ENCODE results near the gene ITGA4. TPM values are rescaled to one million over a fixed set of nuclear protein-coding genes. Genes with fewer than 3 reads are reported as not detected.
A peak's percentile ranks its signal among the peaks of the same experiment; 100 is the strongest.

ITGA4 gene
- total RNA-seq, 1 experiment from 2014 or later, result 4.6 TPM

DNA sequence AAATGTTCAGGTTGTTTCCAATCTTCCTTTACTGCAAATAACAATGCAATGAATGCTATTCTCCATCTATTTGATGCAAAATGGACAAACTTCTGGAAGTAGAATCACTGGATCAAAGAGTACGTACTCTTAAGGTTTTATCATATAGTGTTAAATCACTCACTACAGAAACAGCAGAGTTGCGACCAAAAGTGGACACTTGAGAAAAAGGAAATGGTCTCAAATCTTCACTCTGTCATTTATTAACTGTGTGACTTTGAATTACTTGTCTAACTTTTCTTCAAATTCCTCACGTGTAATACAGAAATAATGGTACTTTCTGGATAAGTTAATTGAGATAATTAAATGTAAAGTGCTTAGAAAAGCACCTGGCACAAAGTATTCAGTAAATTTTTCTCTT is 121.6 kb downstream of the ITGA4 start:
- Histone ChIP-seq H3K27me3 (replicated peaks; ENCODE audit: insufficient read depth, low read depth, low read length, poor library complexity) (no peaks in the 10 kb centered on the region), H3K4me3 (ENCODE audit: low read depth, low read length, poor library complexity, severe bottlenecking) (no peak overlapping the region), H3K4me1 (ENCODE audit: insufficient read depth, low read length, poor library complexity, severe bottlenecking) (peaks cover 10% of the 10 kb centered on the region), H3K36me3 (ENCODE audit: insufficient read depth, low read length, poor library complexity, severe bottlenecking) (no peaks in the 10 kb centered on the region), H3K27ac (ENCODE audit: low read depth, low read length, poor library complexity, severe bottlenecking) (no peak overlapping the region), H3K9me3 (ENCODE audit: low read depth, low read length, poor library complexity, severe bottlenecking) (no peaks in the 10 kb centered on the region)
- no peak for DNase-seq (ENCODE audit: low spot score)
- no TSS peak for BruUV-seq (replicated peaks)
- intact Hi-C loops (cut with micrococcal nuclease; ENCODE audit: unreplicated experiment), result loop anchor here (10.0 kb wide), 3 partner anchors 106 to 1454 kb away; partner anchors contain the start of gene NEUROD1
- TF ChIP-seq CTCF (conservative IDR thresholded peaks at IDR 0.05; ENCODE audit: low read depth, low read length) (no peak), EZH2 (IDR thresholded peaks at IDR 0.05; ENCODE audit: borderline replicate concordance, low read depth, low read length, poor library complexity, severe bottlenecking) (no peak)
- POLR2A ChIA-PET (ENCODE audit: low non-redundant PET), result no interaction called here
- CTCF ChIA-PET, result no interaction called here

DNA sequence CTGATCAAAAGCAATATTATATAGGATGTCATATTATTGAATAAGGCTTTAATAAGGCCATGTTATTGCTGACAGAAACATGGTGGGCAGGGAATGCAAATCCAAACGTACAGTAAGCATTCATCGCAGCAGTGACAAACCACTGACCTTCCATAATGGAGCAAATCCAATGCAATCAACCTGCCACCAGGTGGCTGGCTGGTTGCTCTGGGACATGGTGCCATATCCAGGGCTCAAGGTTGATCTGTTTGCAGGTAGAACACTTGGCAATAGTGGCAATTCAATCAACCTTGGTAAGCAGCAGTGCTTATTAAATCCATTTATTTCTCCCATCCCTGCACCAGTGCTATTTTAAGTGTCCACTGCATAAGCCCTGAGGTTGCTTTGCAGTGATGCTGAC is 124.3 kb downstream of the ITGA4 start:
- H3K27me3 ChIP-seq (replicated peaks; ENCODE audit: insufficient read depth, low read depth, low read length, poor library complexity), result no peaks in the 10 kb centered on the region
- H3K36me3 ChIP-seq (ENCODE audit: insufficient read depth, low read length, poor library complexity, severe bottlenecking), result no peaks in the 10 kb centered on the region
- ChIA-PET CTCF (no interaction called here), POLR2A (ENCODE audit: low non-redundant PET) (no interaction called here)
- DNase-seq (ENCODE audit: low spot score), result no peak
- no peak overlapping the region for H3K4me3 ChIP-seq (ENCODE audit: low read depth, low read length, poor library complexity, severe bottlenecking)
- TF ChIP-seq CTCF (conservative IDR thresholded peaks at IDR 0.05; ENCODE audit: low read depth, low read length), result 0 out of 2 replicates have a peak, but pooled peaks have one; percentile 17
- TF ChIP-seq EZH2 (IDR thresholded peaks at IDR 0.05; ENCODE audit: borderline replicate concordance, low read depth, low read length, poor library complexity, severe bottlenecking), result no peak
- H3K27ac ChIP-seq (ENCODE audit: low read depth, low read length, poor library complexity, severe bottlenecking), result no peak overlapping the region
- no peaks in the 10 kb centered on the region for H3K9me3 ChIP-seq (ENCODE audit: low read depth, low read length, poor library complexity, severe bottlenecking)
- no peaks in the 10 kb centered on the region for H3K4me1 ChIP-seq (ENCODE audit: insufficient read depth, low read length, poor library complexity, severe bottlenecking)
- BruUV-seq (replicated peaks), result no TSS peak
- intact Hi-C loops (cut with micrococcal nuclease; ENCODE audit: unreplicated experiment), result no loop called here

DNA sequence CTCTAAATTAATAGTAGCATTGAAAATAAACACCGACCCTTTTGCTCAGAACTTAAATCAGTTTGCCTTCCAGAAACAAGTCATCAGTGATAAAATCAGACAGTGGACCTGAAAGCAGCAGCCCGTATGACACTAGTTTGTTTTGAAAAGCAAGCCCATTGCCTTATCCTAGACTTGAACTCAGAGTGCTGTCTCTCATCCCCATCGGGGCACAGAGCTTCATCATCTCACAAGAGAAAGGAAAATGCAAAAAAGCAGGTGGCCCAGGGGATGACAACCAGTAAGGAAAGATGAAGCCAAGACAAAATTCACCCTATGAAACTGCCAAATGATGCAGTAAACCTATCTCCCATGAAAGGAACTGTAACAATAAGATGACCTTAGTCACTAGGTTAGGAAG is 128.5 kb downstream of the ITGA4 start:
- intact Hi-C loops (cut with micrococcal nuclease; ENCODE audit: unreplicated experiment), result no loop called here
- no TSS peak for BruUV-seq (replicated peaks)
- CTCF ChIA-PET, result no interaction called here
- TF ChIP-seq CTCF (conservative IDR thresholded peaks at IDR 0.05; ENCODE audit: low read depth, low read length) (no peak), EZH2 (IDR thresholded peaks at IDR 0.05; ENCODE audit: borderline replicate concordance, low read depth, low read length, poor library complexity, severe bottlenecking) (no peak)
- POLR2A ChIA-PET (ENCODE audit: low non-redundant PET), result no interaction called here
- H3K9me3 ChIP-seq (ENCODE audit: low read depth, low read length, poor library complexity, severe bottlenecking), result no peaks in the 10 kb centered on the region
- H3K4me3 ChIP-seq (ENCODE audit: low read depth, low read length, poor library complexity, severe bottlenecking), result no peak overlapping the region
- no peaks in the 10 kb centered on the region for H3K36me3 ChIP-seq (ENCODE audit: insufficient read depth, low read length, poor library complexity, severe bottlenecking)
- no peaks in the 10 kb centered on the region for H3K4me1 ChIP-seq (ENCODE audit: insufficient read depth, low read length, poor library complexity, severe bottlenecking)
- DNase-seq (ENCODE audit: low spot score), result no peak
- H3K27ac ChIP-seq (ENCODE audit: low read depth, low read length, poor library complexity, severe bottlenecking), result no peak overlapping the region
- no peaks in the 10 kb centered on the region for H3K27me3 ChIP-seq (replicated peaks; ENCODE audit: insufficient read depth, low read depth, low read length, poor library complexity)

Other genes starting within 250 kb of the ITGA4 start
- 0.72 and 0.75 TPM in 2 replicates for gene CERKL, start 199.7 kb downstream of the ITGA4 start, total RNA-seq (2021)
- gene NEUROD1, start 223.1 kb downstream of the ITGA4 start, total RNA-seq (2021), result not detected in 2 replicates

Data from A673 (cell line).